Kasumi-1 (cell line): ENCODE data around the gene FRG1.
"Not testable (repeated sequence)": the region's sequence is repeated elsewhere in the genome, so short reads cannot be mapped to it uniquely, and the experiment has no call there.

Experiments used
- DNase-seq, 2 experiments: peaks; one replicate each; lab custom pipeline; 2025; lab: John Stamatoyannopoulos, UW

Gene FRG1

GRCh38 chr4:189940178-189941004 is at the start of gene FRG1:
TSS of gene FRG1 (plus strand) at chr4:189940872. CDS start at chr4:189941010, 138 bp downstream.
- DNase-seq = no peak

GRCh38 chr4:189897667-189898066 is 43.0 kb upstream of the FRG1 start:
- no peak for DNase-seq

GRCh38 chr4:189899481-189900015 is 41.1 kb upstream of the FRG1 start:
- not testable (repeated sequence) for DNase-seq

GRCh38 chr4:189904420-189905027 is 36.1 kb upstream of the FRG1 start:
- DNase-seq = not testable (repeated sequence)

- no peak for DNase-seq
Measured at GRCh38 chr4:189912170-189912569, 28.5 kb upstream of the FRG1 start.

- DNase-seq = no peak
Measured at GRCh38 chr4:189917161-189917891, 23.3 kb upstream of the FRG1 start.

GRCh38 chr4:189921058-189921457 is 19.6 kb upstream of the FRG1 start:
- DNase-seq = no peak

GRCh38 chr4:189926742-189927141 is 13.9 kb upstream of the FRG1 start:
- not testable (repeated sequence) for DNase-seq

- no peak for DNase-seq
Measured at GRCh38 chr4:189941005-189941450, 356 bp downstream of the FRG1 start.

GRCh38 chr4:189942412-189942811 is 1.7 kb downstream of the FRG1 start:
- DNase-seq = not testable (repeated sequence)

- not testable (repeated sequence) for DNase-seq
Measured at GRCh38 chr4:189944077-189944476, 3.4 kb downstream of the FRG1 start.

GRCh38 chr4:189946906-189947305 is 6.2 kb downstream of the FRG1 start:
- not testable (repeated sequence) for DNase-seq

- DNase-seq = not testable (repeated sequence)
Measured at GRCh38 chr4:189948486-189948885, 7.8 kb downstream of the FRG1 start.

- not testable (repeated sequence) for DNase-seq
Measured at GRCh38 chr4:189969291-189969690, 28.6 kb downstream of the FRG1 start.

GRCh38 chr4:189973646-189974045 is 33.0 kb downstream of the FRG1 start:
- DNase-seq = no peak

- no peak for DNase-seq
Measured at GRCh38 chr4:189974056-189974455, 33.4 kb downstream of the FRG1 start.

- no peak for DNase-seq
Measured at GRCh38 chr4:189979196-189980047, 38.8 kb downstream of the FRG1 start.

- DNase-seq = not testable (repeated sequence)
Measured at GRCh38 chr4:189980292-189980691, 39.6 kb downstream of the FRG1 start.

GRCh38 chr4:189981970-189982369 is 41.3 kb downstream of the FRG1 start:
- DNase-seq = no peak

- DNase-seq = not testable (repeated sequence)
Measured at GRCh38 chr4:189983916-189984526, 43.3 kb downstream of the FRG1 start.

- DNase-seq = not testable (repeated sequence)
Measured at GRCh38 chr4:189984661-189985060, 44.0 kb downstream of the FRG1 start.
